Stomach (tissue), 9 donors: ENCODE measurements around the gene CIT. TPM values are rescaled to one million over a fixed set of nuclear protein-coding genes. Genes with fewer than 3 reads are reported as not detected.

Experiments used
- DNase-seq, 2 donors: peaks; one replicate each; pipeline versions ENCODE4 v3.0.0 to v3.0.0-alpha.2; 2013 to 2019
- H3K27ac ChIP-seq, 5 donors: fragments of 200-600 bp in 4 of 5; sonication (generic) in 4 of 5; one replicate each; pipeline ENCODE4 v1.5.1; 2013 to 2019; ENCODE audit warnings: mild to moderate bottlenecking in 1 of 5, moderate library complexity in 1 of 5
- H3K27me3 ChIP-seq, 3 donors: fragments of 200-600 bp; sonication (generic); one replicate each; pipeline ENCODE4 v1.5.1; 2017 to 2019; ENCODE audit warnings: mixed run types in 1 of 3
- H3K36me3 ChIP-seq, 4 donors: fragments of 200-600 bp; sonication (generic); 1 replicate in 3 of 4; 2 replicates in 1 of 4; pipeline ENCODE4 v1.5.1; 2016 to 2019
- H3K4me1 ChIP-seq, 4 donors: fragments of 200-600 bp; sonication (generic); one replicate each; pipeline ENCODE4 v1.5.1; 2016 to 2019
- H3K4me3 ChIP-seq, 4 donors: fragments of 200-600 bp; sonication (generic) in 3 of 4; one replicate each; pipeline ENCODE4 v1.5.1; 2016 to 2019; ENCODE audit warnings: mild to moderate bottlenecking in 1 of 4
- H3K9me3 ChIP-seq, 4 donors: fragments of 200-600 bp; sonication (generic); one replicate each; pipeline ENCODE4 v1.5.1; 2016 to 2019
- CTCF ChIP-seq, 7 experiments: fragments of 450-650 bp in 4 of 7; fragments of 200-600 bp in 3 of 7; sonication (generic) in 3 of 7; IDR thresholded peaks; one replicate each; pipeline ENCODE4 v1.5.1; 2016 to 2019; ENCODE audit warnings: antibody characterized with exemption in 7 of 7, control low read depth in 2 of 7, mild to moderate bottlenecking in 1 of 7
- EP300 ChIP-seq: sonication (generic); formaldehyde crosslinking; IDR thresholded peaks from one replicate; pipeline ENCODE4 v1.6.1; 2017; ENCODE audit warnings: antibody characterized with exemption
- POLR2A ChIP-seq, 4 donors: fragments of 450-650 bp; IDR thresholded peaks; one replicate each; pipeline ENCODE4 v1.6.1; 2016; ENCODE audit warnings: antibody characterized with exemption in 4 of 4, control low read depth in 2 of 4, mild to moderate bottlenecking in 1 of 4, moderate library complexity in 1 of 4
- POLR2AphosphoS5 ChIP-seq, 3 donors: sonication (generic); formaldehyde crosslinking; IDR thresholded peaks; one replicate each; pipeline ENCODE4 v1.6.1; 2016; ENCODE audit warnings: antibody characterized with exemption in 3 of 3
- WGBS, 5 donors: extraction: QIAGEN DNeasy Blood & Tissue Kit in 3 of 5; methylation state at CpG; one replicate each; pipeline versions ENCODE4 v1.1.5 to v1.1.7; 2013 to 2018; 5-methylcytosine and 5-hydroxymethylcytosine counted together
- intact Hi-C: fragments of 100-400 bp; cut with DNase I; formaldehyde crosslinking; loops from one replicate; pipeline ENCODE4 v1.15.1; 2023; ENCODE audit warnings: low total_unique reads
- polyA plus RNA-seq, 3 donors: library from polyadenylated mRNA; stranded (reverse); fragments of 200-250 nt; gene quantifications; one replicate each; pipeline ENCODE4 v1.2.3, GENCODE V29; 2013
- total RNA-seq, 5 donors: library from RNA; depleted of rRNA; stranded (reverse); fragments of >200 nt; gene quantifications; one replicate each; pipeline versions ENCODE4 v1.1.0 to v1.2.3, GENCODE V29; 2014 to 2016
- donor health status: healthy with polysubstance abuse.
- donor health status: Bipolar disorder and iron deficiency.
- donor health status: healthy.

Gene CIT
- total and polyA plus RNA-seq, 8 donors = 2.8 to 164 (median 21.0) TPM

- no peak for DNase-seq
- H3K27ac ChIP-seq = no peak overlapping the region
- no peak for TF ChIP-seq EP300
- TF ChIP-seq POLR2AphosphoS5 (IDR thresholded peaks at IDR 0.05) = no peak
- TF ChIP-seq CTCF (IDR thresholded peaks at IDR 0.05) = no peak
- no peak for TF ChIP-seq POLR2A (IDR thresholded peaks at IDR 0.05)
- no peak overlapping the region for H3K4me3 ChIP-seq
- H3K27me3 ChIP-seq = no peaks in the 10 kb centered on the region
- WGBS, 5 donors = 90 to 99% (median 95%) methylated on average over 4 of the region's 4 CpGs
- intact Hi-C loops = no loop called here
- no peaks in the 10 kb centered on the region for H3K4me1 ChIP-seq
- no peaks in the 10 kb centered on the region for H3K9me3 ChIP-seq
- H3K36me3 ChIP-seq = peaks cover 0 to 54% (median 0%) of the 10 kb centered on the region in 4 donors
Measured at GRCh38 chr12:119758722-119759121, 118.4 kb downstream of the CIT start.

- Histone ChIP-seq H3K27ac (no peak overlapping the region), H3K4me1 (no peaks in the 10 kb centered on the region), H3K4me3 (no peak overlapping the region), H3K27me3 (no peaks in the 10 kb centered on the region), H3K36me3 (peaks cover 0 to 54% (median 0%) of the 10 kb centered on the region in 4 donors), H3K9me3 (no peaks in the 10 kb centered on the region)
- whole genome bisulfite sequencing, 5 donors = 88 to 97% (median 95%) methylated on average over 2 of the region's 2 CpGs
- TF ChIP-seq POLR2A (IDR thresholded peaks at IDR 0.05) = no peak
- no peak for TF ChIP-seq CTCF (IDR thresholded peaks at IDR 0.05)
- TF ChIP-seq EP300 = no peak
- TF ChIP-seq POLR2AphosphoS5 (IDR thresholded peaks at IDR 0.05) = no peak
- intact Hi-C loops = no loop called here
- DNase-seq = no peak
Measured at GRCh38 chr12:119758234-119758633, 118.9 kb downstream of the CIT start.

GRCh38 chr12:119751961-119752360, 125.2 kb downstream of the CIT start:
- intact Hi-C loops = no loop called here
- H3K9me3 ChIP-seq = no peaks in the 10 kb centered on the region
- TF ChIP-seq EP300 (no peak), CTCF (IDR thresholded peaks at IDR 0.05) (no peak), POLR2AphosphoS5 (IDR thresholded peaks at IDR 0.05) (no peak)

GRCh38 chr12:119749666-119750065, 127.5 kb downstream of the CIT start:
- Histone ChIP-seq H3K4me1 (no peaks in the 10 kb centered on the region), H3K9me3 (peaks cover 0 to 20% (median 5%) of the 10 kb centered on the region in 4 donors), H3K27me3 (no peaks in the 10 kb centered on the region), H3K4me3 (no peak overlapping the region), H3K36me3 (peaks cover 0 to 8% (median 0%) of the 10 kb centered on the region in 4 donors), H3K27ac (no peak overlapping the region)
- intact Hi-C loops = no loop called here
- 62 to 77% (median 73%) methylated on average over 4 of the region's 4 CpGs for WGBS, 5 donors
- TF ChIP-seq POLR2A (IDR thresholded peaks at IDR 0.05) (no peak), POLR2AphosphoS5 (IDR thresholded peaks at IDR 0.05) (no peak), CTCF (IDR thresholded peaks at IDR 0.05) (no peak), EP300 (no peak)
- peak in 1 of 2 donors; percentile 27 for DNase-seq

More at GRCh38 chr12:119751961-119752360, 125.2 kb downstream of the CIT start:
- no peaks in the 10 kb centered on the region for H3K27me3 ChIP-seq
- DNase-seq = no peak
- H3K4me3 ChIP-seq = no peak overlapping the region
- H3K4me1 ChIP-seq = no peaks in the 10 kb centered on the region
- H3K27ac ChIP-seq = no peak overlapping the region
- peaks cover 0 to 27% (median 0%) of the 10 kb centered on the region in 4 donors for H3K36me3 ChIP-seq
- 94 to 96% (median 95%) methylated on average over 9 of the region's 9 CpGs for WGBS, 5 donors
